ENCODE results near the gene MT1B.
A peak's percentile ranks its signal among the peaks of the same experiment; 100 is the strongest.

MT1B gene

DNA sequence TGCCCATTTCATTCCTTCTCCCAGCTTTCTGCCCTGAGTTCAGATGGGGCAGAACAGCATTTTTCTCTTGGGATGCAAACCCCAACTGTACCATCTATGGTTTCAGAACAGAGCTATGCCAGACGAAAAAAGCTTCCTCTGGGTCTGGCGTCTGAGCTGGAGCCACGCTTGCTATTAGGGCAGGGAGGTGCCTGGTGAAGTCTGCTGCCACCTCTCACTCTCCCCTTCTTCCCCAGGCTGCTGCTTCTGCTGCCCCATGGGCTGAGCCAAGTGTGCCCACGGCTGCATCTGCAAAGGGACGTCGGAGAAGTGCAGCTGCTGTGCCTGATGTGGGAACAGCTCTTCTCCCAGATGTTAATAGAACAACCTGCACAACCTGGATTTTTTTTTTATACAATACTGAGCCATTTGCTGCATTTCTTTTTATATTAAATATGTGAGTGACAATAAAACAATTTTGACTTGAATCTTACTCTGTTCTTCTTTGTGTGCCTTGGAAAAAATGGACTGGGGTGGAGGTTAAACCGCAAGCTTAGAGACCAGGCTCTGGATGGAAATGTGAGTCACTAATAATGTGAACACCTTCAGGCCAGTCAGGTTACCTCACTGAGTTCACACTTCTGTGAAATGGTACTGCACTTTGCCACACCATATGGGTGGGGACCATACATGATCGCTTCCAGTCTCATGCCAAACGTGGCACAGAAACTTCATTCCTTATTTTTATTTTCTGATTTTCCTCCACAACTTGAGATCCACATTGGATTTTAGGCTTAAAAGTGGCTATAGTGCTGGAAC lies 14.9 kb upstream of the MT1B start:
- FAIRE-seq (no peak), DNase-seq (ENCODE audit: extremely low spot score, insufficient read length, low read depth) (no peak)

DNA sequence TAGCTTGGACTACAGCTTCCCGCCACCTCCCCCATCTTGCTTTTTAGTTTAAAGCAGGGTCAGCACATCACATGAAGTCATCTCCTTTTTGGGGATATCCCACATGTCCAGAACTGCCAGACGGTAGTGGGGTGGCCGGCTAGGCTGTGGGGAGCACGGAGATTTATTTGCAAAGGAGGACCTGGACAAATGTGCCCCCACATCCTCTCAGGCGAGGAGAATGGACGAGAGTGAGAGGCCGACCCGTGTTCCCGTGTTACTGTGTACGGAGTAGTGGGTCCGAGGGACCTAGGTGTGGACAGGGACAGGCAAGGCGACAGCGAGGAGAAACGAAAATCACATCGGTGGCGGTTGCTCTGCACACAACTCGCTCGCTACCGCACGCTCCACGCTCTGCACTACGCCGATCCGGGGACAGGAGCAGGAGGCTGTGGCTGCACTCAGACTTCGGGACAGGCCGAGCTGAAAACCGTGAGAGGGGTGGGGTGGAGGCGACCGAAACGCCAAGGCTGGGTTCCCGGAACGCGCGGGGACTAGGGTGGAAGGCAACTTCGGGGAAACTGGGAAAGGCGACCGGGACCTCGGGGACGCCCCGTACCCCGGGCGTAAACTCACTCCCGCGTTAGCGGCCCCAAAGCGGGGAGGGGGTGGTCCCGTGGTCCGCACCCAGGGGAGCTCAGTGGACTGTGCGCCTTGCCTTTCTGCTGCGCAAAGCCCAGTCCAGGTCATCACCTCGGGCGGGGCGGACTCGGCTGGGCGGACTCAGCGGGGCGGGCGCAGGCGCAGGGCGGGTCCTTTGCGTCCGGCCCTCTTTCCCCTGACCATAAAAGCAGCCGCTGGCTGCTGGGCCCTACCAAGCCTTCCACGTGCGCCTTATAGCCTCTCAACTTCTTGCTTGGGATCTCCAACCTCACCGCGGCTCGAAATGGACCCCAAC lies 13.6 kb upstream of the MT1B start, which contains the start of gene MT1A:
Gene MT1A (plus strand): TSS at position 853 of the 937 bp plus-strand sequence. CDS start 73 bp downstream, at position 926.
- DNase-seq (ENCODE audit: extremely low spot score, insufficient read length, low read depth) (no peak), FAIRE-seq (no peak)

DNA sequence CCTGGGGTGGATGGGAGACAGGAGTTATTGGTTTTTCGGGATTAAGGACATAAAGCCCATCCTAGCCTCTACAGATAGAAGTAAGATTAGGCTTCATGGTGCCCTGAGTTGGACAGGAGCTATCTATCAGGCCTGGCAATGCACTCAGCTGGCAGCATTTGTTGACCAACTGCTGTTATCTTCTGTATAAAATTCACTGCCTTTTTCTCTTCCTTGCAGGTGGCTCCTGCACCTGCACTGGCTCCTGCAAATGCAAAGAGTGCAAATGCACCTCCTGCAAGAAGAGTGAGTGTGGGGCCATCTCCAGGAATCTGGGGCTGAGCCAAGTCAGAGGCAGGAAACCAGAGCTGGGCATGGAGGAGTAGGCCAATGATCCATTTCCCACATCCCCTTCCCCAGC lies 12.6 kb upstream of the MT1B start:
- DNase-seq (ENCODE audit: extremely low spot score, insufficient read length, low read depth) (no peak), FAIRE-seq (no peak)

DNA sequence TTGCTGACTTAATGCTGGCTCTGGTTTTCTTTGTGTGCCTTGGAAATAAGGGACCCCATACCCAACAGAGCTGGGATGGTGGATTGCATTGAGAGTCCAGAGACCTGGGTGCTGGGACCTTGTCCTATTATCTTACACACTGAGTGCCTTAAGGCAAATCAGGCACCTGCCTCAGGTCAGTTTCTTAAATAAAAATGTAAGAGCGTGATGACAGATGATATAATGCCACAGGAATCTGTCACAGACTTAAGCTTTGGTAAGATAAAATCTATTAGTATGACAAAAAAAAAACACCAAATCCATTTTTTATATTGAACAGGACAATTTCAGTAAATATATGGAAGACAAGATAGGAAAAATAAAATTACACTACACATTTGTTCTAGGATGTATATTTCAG lies 11.6 kb upstream of the MT1B start:
- DNase-seq (ENCODE audit: extremely low spot score, insufficient read length, low read depth) (no peak), FAIRE-seq (no peak)

DNA sequence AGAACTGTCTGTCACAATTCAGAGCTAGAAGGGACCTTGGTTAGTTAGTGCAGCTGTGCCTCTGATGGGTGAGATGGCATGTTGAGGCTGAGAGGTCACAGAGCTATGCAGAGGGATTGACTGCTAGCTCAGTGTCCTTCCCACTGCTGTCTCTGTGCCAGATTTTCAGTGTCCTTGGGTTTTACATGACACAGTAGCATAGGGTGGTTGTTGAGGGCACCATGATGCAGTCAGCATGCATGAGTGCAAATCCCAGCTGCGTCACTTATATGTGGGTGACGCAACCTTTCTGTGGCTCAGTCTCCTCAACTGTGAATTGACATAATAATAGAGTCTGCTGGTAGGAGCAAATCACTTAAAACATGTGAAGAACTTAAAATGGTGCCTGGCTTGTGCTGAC lies 10.5 kb upstream of the MT1B start:
- FAIRE-seq = no peak
- DNase-seq (ENCODE audit: extremely low spot score, insufficient read length, low read depth) = no peak

DNA sequence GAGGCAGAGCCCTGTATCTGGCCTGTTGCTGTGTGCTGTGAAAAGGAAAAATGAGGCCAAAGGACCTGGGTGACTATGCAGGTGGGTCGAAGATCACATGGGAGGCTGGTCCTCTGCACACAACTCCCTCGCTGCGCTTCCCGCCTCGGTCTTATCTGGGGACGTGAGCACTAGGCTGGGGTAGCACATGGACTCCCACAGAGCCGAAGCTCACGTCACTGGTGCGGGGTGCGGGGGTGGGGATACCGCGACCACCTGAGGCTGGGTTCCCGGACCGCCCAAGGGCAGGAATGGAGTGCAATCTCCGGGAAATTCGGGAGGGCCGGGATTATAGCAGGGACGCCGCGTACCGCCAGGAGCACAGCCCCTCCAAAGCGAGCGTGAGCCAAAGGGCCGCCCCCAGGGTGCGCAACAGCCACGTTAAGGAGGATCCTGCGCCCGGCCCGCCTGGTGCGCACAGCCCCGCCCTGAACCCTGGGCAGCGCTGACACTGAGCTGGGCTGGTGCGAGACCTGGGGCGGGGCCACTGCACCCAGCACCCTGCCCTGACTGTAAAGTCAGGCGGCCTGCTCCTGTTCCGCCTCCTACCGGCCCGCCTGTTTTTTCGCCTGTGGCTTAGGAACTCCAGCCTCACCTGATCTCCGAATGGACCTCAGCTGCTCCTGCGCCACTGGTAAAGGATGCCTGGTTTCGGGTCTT lies 8.5 kb upstream of the MT1B start:
- DNase-seq (ENCODE audit: extremely low spot score, insufficient read length, low read depth) = no peak
- FAIRE-seq = no peak

DNA sequence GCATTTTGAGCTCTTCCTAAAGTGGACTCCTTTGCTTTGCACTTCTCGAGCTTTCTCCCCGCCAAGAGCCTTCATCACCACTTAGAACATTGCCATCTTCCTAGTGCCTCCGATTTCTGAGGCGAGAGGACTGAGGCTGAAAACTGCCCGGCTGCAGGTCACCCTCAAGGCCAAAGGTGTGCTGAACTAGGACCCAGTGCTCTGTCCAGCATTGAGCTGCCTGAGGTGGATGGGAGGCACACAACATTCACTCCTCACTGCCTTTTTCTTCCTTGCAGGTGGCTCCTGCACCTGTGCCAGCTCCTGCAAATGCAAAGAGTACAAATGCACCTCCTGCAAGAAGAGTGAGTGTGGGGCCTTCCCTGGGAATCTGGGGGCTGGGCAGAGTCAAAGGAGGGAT lies 7.9 kb upstream of the MT1B start:
- DNase-seq (ENCODE audit: extremely low spot score, insufficient read length, low read depth) (no peak), FAIRE-seq (no peak)

DNA sequence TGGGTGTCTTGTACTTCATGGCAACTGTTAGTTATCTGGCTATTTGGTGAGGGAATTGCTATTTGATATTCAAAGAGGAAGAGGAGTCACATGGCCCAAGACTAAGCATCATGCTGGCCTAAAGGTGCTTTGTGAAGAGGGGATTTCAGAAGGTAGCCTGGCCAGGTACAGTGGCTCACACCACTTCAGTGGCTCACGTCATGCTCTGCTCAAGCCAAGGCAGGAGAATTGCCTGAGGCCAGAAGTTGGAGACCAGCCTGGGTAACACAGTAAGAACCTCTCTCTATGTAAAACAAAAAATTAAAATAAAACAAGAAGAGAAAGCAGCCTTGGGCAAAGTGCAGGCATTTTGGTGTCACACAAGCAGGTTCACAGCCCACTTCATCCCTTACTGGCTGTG lies 6.4 kb upstream of the MT1B start:
- DNase-seq (ENCODE audit: extremely low spot score, insufficient read length, low read depth) (no peak), FAIRE-seq (no peak)

DNA sequence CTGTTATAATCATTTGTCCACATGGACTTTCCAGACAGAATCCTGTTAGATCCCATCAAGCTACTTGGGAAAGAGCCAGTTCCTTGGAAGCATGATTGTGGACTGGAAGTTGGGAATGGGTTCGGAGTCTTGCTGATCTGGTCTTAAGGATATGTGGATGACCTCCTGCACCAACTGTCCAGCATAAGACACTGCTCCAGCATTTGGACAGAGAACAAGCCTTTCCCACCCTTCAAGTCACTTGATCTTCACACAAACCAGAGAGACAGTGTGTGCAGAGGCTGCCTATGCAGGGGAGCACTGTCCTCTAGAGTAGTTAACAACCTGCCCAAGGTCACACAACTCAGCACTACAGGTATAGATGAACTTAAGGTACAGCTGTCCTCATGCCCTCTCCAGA lies 5.8 kb upstream of the MT1B start:
- DNase-seq (ENCODE audit: extremely low spot score, insufficient read length, low read depth) (no peak), FAIRE-seq (no peak)

DNA sequence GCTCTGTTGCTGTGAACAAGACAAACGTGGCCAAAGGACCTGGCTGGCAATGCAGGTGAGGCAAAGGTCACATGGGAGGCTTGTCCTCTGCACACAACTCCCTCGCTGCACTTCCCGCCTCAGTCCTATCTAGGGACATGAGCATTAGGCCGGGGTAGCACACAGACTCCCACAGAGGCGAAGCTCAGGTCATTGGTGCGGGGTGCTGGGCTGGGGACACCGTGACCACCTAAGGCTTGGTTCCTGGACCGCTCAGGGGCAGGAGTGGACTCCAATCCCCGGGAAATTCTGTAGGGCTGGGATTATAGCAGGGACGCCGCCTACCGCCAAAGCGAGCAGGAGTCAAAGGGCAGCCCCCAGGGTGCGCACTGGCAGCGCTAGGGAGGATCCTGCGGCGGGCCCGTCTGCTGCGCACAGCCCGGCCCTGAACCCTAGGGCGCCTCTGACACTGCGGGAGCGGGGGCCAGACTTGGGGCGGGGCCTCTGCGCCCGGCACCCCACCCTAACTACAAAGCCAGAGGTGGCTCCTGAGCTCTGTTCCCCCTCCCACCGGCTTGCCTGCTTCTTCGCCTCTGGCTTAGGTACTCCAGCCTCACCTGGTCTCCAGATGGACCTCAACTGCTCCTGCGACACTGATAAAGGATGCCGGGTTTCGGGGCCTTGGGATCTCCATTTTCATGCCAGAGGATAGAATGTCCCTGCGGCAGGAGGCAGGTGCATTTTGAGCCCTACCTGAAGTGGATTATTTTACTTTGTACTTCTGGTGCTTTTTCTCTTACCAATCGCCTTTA lies 3.9 kb upstream of the MT1B start:
- no peak for DNase-seq (ENCODE audit: extremely low spot score, insufficient read length, low read depth)
- FAIRE-seq = no peak

DNA sequence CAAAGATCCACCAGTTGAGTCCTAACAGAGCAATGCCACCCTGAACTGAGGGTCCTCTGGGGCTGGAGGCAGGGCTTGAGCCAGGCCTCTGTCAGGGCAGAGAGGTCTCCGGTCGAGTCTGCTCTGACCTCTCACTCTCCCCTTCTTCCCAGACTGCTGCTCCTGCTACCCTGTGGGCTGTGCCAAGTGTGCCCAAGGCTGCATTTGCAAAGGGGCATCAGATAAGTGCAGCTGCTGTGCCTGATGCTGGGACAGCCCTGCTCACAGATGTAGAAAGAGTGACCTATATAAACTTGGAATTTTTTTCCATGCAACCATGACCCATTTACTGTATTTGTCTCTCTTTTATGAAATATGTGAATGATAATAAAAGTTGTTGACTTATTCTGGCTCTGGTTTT lies 2.4 kb upstream of the MT1B start:
- DNase-seq (ENCODE audit: extremely low spot score, insufficient read length, low read depth) = no peak

DNA sequence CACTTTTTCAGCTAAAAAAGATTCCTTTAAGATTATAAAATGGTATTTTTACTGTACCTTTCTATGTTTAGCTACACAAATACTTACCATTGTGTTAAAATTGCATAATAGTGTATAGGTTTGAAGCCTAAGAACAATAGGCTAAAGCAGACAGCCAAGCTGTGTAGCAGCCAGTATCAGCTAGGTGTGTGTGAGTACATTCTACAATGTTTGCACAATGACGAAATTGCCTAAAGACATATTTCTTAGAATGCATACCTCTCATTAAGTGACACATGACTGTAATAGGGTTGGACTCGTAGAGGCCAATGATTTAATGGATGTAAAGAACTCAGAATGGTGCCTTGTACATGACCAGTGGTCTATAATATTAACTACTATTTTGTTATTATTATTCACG lies 1.9 kb upstream of the MT1B start:
- no peak for DNase-seq (ENCODE audit: extremely low spot score, insufficient read length, low read depth)
- FAIRE-seq = no peak

More for the DNA sequence above, 2.4 kb upstream of the MT1B start:
- no peak for FAIRE-seq

DNA sequence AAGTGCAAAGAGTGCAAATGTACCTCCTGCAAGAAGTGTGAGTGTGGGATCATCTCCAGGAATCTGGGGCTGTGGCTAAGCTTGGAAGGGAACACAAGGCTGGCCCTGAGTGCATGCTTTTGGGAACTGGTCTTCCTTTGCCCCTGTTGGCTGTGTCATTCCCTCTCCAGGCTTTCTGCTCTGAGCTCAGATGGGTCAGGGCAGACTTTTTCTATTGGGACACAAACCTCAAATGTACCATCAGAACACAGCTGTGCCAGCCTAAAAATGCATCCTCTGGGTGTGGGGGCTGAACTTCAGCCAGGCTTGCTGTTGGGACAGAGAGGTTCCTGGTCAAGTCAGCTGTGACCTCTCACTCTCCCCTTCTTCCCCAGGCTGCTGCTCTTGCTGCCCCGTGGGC lies 914 bp downstream of the MT1B start:
- DNase-seq (ENCODE audit: extremely low spot score, insufficient read length, low read depth) (no peak), FAIRE-seq (no peak)

DNA sequence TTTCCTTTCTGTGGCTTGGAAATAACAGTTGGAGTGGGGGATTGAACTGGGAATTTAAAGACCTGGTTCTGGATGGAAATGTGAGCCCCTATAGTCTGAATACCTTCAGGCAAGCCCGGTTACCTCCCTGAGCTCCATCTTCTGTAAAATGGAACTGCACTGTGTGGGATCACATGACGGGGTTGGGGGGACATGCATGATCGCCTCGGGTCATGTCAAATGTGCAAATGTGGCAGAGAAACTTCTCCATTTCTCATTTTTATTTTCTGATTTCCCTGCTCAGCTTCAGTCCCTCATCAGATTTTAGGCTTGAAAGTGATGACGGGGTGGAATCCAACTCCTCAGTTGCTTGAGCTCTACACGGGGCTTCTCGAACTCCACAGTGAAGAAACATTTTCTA lies 1.5 kb downstream of the MT1B start:
- FAIRE-seq = no peak
- no peak for DNase-seq (ENCODE audit: extremely low spot score, insufficient read length, low read depth)

DNA sequence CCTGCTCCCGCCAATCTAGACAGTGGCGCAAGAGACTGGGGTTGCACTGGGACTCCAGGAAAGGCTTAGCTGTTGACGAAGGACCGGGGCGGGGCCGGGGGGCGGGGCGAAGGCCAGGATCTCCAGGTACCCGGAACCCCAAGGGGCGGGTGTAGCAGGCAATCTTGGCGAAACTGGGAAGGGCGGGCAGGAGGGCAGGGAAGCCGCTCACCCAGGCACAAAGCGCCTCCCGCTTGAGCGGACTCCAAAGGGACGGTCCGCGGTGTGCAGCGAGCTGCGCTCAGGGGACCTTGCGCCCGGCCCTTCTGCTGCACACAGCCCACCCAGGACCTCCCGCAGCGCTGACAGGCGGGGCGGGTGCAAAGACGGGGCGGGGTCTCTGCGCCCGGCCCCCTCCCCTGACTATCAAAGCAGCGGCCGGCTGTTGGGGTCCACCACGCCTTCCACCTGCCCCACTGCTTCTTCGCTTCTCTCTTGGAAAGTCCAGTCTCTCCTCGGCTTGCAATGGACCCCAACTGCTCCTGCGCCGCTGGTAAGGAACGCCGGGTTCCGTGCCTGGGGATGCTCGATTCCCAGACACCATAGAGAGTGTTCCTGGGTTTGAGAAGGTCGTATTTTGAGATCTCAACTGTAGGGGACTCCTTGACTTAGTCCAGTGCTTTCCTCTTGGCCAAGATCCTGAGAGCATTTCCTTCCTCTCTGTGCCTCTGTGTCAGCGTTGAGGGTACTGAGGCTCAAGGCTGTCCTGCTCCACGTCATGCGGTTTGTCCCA lies 6.1 kb downstream of the MT1B start, which contains the start of gene MT1F:
Gene MT1F (plus strand): TSS at position 405 of the 772 bp plus-strand sequence. CDS start 100 bp downstream, at position 505.
- FAIRE-seq (peak; percentile 60), DNase-seq (ENCODE audit: extremely low spot score, insufficient read length, low read depth) (peak; percentile 22)

DNA sequence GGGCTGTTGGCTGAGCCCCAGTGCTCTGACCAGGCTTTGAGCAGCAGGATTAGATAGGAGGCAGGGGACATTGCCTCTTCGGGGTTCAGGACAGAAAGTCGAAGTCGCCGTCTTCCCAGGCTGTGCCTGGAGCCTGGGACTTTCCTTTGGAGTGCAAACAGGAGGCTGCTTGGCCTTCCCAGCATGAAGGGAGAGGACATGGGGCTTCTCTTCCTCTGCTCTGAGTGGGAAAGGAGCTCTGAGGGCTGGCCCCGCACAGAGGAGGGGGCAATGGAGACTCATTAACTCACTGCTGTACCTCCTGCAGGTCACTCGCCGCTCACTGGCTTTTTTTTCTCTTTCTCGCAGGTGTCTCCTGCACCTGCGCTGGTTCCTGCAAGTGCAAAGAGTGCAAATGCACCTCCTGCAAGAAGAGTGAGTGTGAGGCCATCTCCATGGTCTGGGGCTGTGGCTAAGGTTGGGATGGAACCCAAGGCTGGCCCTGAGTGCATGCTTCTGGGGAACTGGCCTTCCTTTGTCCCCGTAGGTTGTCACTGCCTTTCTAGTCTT lies 6.7 kb downstream of the MT1B start:
- FAIRE-seq (no peak), DNase-seq (ENCODE audit: extremely low spot score, insufficient read length, low read depth) (no peak)

DNA sequence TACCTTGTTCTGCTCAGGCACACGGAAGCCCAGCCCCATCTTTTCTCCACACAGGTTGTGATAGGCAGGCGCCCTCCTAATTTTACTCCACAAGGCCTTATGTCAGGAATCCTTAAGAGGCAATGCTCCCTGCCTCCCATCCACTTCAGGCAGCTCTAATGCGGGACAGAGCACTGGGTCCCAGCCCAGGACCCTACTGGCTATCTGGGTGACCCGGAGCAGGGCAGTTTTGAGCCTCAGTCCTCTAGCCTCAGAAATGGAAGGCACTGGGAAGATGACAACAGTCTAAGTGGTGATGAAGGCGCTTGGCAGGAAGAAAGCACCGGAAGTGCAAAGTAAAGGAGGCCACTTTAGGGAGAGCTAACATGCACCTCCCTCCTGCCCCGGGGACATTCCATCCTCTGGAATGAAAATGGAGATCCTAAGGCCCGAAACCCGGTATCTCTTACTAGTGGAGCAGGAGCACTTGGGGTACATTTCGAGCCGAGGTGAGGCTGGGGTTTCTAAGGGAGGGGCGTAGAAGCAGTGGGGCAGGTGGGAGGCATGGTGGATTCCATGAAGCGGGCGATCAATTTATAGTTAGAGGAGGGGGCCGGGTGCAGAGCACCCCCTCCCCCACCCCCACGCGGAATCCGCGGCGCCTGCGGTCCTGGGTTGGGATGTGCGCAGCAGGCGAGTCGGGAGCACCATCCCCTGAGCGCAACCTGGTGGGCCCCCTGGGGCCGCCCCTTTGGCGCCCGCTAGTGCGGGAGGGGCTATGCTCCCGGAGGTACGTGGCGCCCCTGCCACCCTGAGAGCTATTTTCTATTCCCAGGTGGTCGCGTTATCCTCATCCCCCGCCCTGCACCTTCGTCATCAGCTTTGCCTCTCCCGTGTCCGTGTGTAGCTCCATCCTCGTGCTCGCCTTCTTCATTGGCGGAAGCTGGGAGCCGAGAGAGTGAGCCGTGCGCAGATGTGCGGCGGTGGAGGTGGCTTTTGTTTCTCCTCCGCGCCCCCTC lies 11.0 kb downstream of the MT1B start:
- DNase-seq (ENCODE audit: extremely low spot score, insufficient read length, low read depth) (no peak), FAIRE-seq (no peak)
